B cell (primary cell): Measurements from ENCODE around the gene CWC27.

Experiments
- CTCF ChIP-seq: fragments of 200-600 bp; IDR thresholded peaks from one replicate; pipeline ENCODE4 v1.8.0; 2022; ENCODE audit warnings: antibody characterized with exemption, mild to moderate bottlenecking
- EZH2 ChIP-seq: IDR thresholded peaks from 2 replicates; pipeline ENCODE4 v1.6.1; 2012; ENCODE audit warnings: borderline replicate concordance, low read depth, mild to moderate bottlenecking, moderate library complexity, low read length; ENCODE audit not compliant: insufficient read depth, poor library complexity, severe bottlenecking

- no peak for TF ChIP-seq CTCF
- no peak for TF ChIP-seq EZH2
Observed at GRCh38 chr5:64942460-64942859, 173.7 kb downstream of the CWC27 start.
